Activated B cell treated with CpG ODN at 0.5 μM for 24 hours (primary cell): ENCODE data around the gene FAM209A. TPM values are rescaled to one million over a fixed set of nuclear protein-coding genes. Genes with fewer than 3 reads are reported as not detected.
"Not testable (repeated sequence)": the region's sequence is repeated elsewhere in the genome, so short reads cannot be mapped to it uniquely, and the experiment has no call there.

Source experiments
- ATAC-seq: fragments of 200-7000 bp; cut with Tn5 transposase; one replicate; pipeline ENCODE4 v1.10.0; 2021; ENCODE audit warnings: low read depth, mild to moderate bottlenecking, moderate library complexity
- CTCF ChIA-PET: fragments of 350-600 bp; sonication (Branson Sonifier 250); formaldehyde crosslinking; loops from one replicate; lab custom pipeline; 2021; ENCODE audit warnings: antibody characterized with exemption; lab: Charles Lee
- POLR2A ChIA-PET: fragments of 350-600 bp; sonication (Branson Sonifier 250); formaldehyde crosslinking; loops from one replicate; lab custom pipeline; 2021; ENCODE audit warnings: antibody characterized with exemption; lab: Charles Lee
- DNase-seq: peaks from one replicate; pipeline ENCODE4 v3.0.0; 2022
- H3K27ac Mint-ChIP-seq: one replicate; pipeline ENCODE4 v1.8.0; 2020; ENCODE audit warnings: mixed read lengths
- H3K27me3 Mint-ChIP-seq: one replicate; pipeline ENCODE4 v1.8.0; 2021; ENCODE audit warnings: mixed read lengths
- H3K36me3 Mint-ChIP-seq: one replicate; pipeline ENCODE4 v1.8.0; 2021; ENCODE audit warnings: low read depth, mixed read lengths
- H3K4me1 Mint-ChIP-seq: one replicate; pipeline ENCODE4 v1.8.0; 2021; ENCODE audit warnings: mixed read lengths
- H3K4me3 Mint-ChIP-seq: one replicate; pipeline ENCODE4 v1.8.0; 2020; ENCODE audit warnings: mild to moderate bottlenecking, mixed read lengths
- H3K9me3 Mint-ChIP-seq: one replicate; pipeline ENCODE4 v1.8.0; 2020; ENCODE audit warnings: mixed read lengths
- intact Hi-C: fragments of 100-400 bp; cut with micrococcal nuclease; formaldehyde crosslinking; loops from one replicate; pipeline ENCODE4 v1.15.1; 2024
- total RNA-seq: library from RNA; stranded (reverse); gene quantifications from 2 replicates; pipeline ENCODE4 v1.2.3, GENCODE V29; 2022
- TF ChIP-seq, protein P1 (sequence below): fragments of 200-600 bp; IDR thresholded peaks from one replicate; pipeline ENCODE4 v1.8.0; 2022; ENCODE audit warnings: antibody characterized with exemption, mild to moderate bottlenecking

Gene FAM209A, protein sequence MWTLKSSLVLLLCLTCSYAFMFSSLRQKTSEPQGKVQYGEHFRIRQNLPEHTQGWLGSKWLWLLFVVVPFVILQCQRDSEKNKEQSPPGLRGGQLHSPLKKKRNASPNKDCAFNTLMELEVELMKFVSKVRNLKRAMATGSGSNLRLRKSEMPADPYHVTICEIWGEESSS
- total RNA-seq, result 1.9 and 2.6 TPM in 2 replicates

DNA sequence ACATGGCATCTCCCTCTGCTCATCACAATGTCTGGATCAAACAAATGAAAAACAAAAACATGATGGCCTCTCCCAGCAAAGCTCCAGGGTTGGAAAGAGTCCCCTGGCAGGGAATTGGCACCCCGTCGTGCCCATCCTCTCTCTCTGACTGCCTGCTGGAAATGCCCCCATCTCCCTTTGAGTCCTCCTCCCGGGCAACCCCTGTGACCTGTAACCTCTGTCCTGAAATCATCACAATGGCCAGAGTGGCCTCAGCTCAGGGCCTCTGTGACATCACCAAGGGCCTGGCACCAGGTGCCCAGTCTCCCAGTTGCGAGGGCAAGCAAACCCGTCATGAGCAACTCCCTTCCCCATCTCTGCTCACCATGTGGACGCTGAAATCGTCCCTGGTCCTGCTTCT lies at the start of gene FAM209A:
Gene FAM209A (plus strand): TSS at position 301 of the 400 bp plus-strand sequence. CDS start 65 bp downstream, at position 366.
- ATAC-seq, CTCF ChIA-PET, H3K27ac Mint-ChIP-seq, H3K4me1 Mint-ChIP-seq, intact Hi-C loops, H3K27me3 Mint-ChIP-seq, DNase-seq, H3K9me3 Mint-ChIP-seq, H3K4me3 Mint-ChIP-seq: not testable (repeated sequence)
- peaks cover 29% of the 10 kb centered on the region for H3K36me3 Mint-ChIP-seq
- POLR2A ChIA-PET, result interaction anchor here (0.7 kb wide), 1 partner anchor 42 kb away, joined by 4 read pairs; no protein-coding TSS in a partner anchor

DNA sequence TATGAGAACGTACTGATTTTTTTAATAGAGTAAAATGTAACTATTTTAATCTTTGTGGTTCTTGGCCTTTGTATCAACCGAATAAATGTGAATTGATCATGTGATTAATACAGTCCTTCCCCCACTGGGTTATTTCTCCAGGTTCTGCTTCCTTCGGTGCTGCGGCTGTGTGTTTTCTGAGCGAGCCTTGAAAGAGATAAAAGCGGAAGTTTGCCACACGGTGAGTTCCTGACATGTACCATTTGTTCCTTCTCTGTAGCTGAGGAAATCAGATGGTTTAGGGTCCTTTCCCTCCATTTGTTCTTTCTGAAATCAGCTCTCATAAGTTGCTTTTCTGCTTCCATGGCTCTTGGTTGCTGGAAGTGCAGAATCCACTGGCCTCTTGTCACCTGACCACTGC lies 40.6 kb upstream of the FAM209A start:
- no peaks in the 10 kb centered on the region for H3K9me3 Mint-ChIP-seq
- H3K36me3 Mint-ChIP-seq, result peaks cover 92% of the 10 kb centered on the region
- peak overlapping the region; percentile 84 for H3K27ac Mint-ChIP-seq
- H3K4me3 Mint-ChIP-seq, result peak overlapping the region; percentile 66
- ChIA-PET CTCF (interaction anchor here (1.1 kb wide), 1 partner anchor 87 kb away, joined by 3 read pairs; no protein-coding TSS in a partner anchor), POLR2A (no interaction called here)
- intact Hi-C loops, result no loop called here
- DNase-seq (no peak), ATAC-seq (peak; percentile 57)
- peaks cover 20% of the 10 kb centered on the region for H3K4me1 Mint-ChIP-seq
- TF ChIP-seq, protein P1, sequence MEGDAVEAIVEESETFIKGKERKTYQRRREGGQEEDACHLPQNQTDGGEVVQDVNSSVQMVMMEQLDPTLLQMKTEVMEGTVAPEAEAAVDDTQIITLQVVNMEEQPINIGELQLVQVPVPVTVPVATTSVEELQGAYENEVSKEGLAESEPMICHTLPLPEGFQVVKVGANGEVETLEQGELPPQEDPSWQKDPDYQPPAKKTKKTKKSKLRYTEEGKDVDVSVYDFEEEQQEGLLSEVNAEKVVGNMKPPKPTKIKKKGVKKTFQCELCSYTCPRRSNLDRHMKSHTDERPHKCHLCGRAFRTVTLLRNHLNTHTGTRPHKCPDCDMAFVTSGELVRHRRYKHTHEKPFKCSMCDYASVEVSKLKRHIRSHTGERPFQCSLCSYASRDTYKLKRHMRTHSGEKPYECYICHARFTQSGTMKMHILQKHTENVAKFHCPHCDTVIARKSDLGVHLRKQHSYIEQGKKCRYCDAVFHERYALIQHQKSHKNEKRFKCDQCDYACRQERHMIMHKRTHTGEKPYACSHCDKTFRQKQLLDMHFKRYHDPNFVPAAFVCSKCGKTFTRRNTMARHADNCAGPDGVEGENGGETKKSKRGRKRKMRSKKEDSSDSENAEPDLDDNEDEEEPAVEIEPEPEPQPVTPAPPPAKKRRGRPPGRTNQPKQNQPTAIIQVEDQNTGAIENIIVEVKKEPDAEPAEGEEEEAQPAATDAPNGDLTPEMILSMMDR, result no peak
- H3K27me3 Mint-ChIP-seq, result no peaks in the 10 kb centered on the region

DNA sequence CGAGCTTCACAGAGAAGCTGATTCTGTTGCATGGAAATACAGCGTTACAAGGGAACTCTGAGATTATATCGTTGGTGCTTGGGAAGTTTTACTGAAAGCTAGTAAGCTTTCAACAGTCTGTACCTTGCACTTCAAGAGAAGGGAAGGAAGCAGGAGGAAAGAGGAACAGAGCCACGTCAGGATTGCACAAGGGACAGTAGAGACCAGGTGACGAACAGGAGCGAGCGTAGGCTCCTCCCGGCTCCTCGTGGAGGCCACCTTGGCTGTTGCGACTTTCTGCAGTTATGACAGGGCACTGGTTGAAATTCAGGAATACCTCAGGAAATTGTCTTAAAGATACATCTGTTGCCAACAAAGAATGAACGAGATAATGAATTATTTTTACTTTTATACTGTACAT lies 37.3 kb upstream of the FAM209A start:
- Mint-ChIP-seq H3K36me3 (peaks cover 88% of the 10 kb centered on the region), H3K4me1 (peaks cover 20% of the 10 kb centered on the region), H3K27me3 (no peaks in the 10 kb centered on the region), H3K27ac (no peak overlapping the region), H3K4me3 (no peak overlapping the region), H3K9me3 (no peaks in the 10 kb centered on the region)
- ChIA-PET POLR2A (no interaction called here), CTCF (no interaction called here)
- no peak for ATAC-seq
- TF ChIP-seq, protein P1, result no peak
- DNase-seq, result no peak
- intact Hi-C loops, result no loop called here

DNA sequence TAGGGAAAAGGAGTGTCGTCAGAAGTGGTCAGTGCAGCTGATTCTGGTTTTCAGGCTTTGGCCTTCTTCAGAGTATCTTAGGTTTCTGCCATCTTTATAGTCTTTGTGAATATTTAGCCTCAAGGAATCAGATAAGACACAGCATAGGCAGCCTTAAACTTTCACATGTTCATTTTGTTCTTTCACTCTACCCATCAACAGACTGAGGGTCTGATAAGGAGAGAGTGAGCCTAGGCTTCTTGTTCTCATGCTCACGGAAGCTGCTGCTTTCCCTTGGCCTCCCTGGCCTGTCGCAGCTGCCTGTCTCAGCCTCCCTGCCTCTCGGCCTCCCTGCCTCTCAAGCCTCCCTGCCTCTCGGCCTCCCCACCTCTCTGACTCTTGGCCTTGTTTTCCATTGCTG lies 36.0 kb upstream of the FAM209A start:
- peaks cover 90% of the 10 kb centered on the region for H3K36me3 Mint-ChIP-seq
- CTCF ChIA-PET, result no interaction called here

DNA sequence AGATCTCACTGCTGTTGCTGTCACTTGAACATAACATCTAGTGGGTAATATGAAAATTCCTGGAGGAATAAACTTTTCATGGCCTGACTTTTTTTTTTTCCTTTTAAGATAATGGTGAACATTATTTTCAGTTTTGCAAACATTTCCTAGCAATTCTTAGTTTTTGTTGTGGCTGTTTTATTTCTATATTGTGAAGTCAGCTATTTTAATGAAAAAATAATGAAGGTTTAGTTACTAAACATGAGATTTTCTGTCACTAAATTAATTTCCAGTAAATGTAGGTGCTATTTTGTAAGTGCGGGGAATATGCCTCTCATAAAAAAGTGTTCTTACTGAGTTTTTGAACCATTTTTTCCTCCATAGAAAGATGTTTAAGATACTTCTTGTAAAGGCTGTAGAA lies 23.4 kb upstream of the FAM209A start:
- Mint-ChIP-seq H3K4me1 (no peaks in the 10 kb centered on the region), H3K4me3 (no peak overlapping the region), H3K27me3 (no peaks in the 10 kb centered on the region), H3K27ac (no peak overlapping the region), H3K36me3 (peaks cover 59% of the 10 kb centered on the region), H3K9me3 (peaks cover 6% of the 10 kb centered on the region)
- ChIA-PET CTCF (no interaction called here), POLR2A (no interaction called here)
- TF ChIP-seq, protein P1, result no peak
- intact Hi-C loops, result no loop called here
- ATAC-seq (no peak), DNase-seq (no peak)

More for the DNA sequence above, 36.0 kb upstream of the FAM209A start:
- ATAC-seq, result no peak
- intact Hi-C loops, result no loop called here
- Mint-ChIP-seq H3K9me3 (no peaks in the 10 kb centered on the region), H3K27ac (no peak overlapping the region), H3K27me3 (no peaks in the 10 kb centered on the region), H3K4me3 (no peak overlapping the region), H3K4me1 (peaks cover 11% of the 10 kb centered on the region)
- POLR2A ChIA-PET, result no interaction called here
- TF ChIP-seq, protein P1, result no peak
- no peak for DNase-seq
